T-helper 1 cell treated with Interleukin-12 subunit alpha and Interleukin-12 subunit beta and Interleukin-4 antibody, amounts not matched to agents 30 μg/mL and 1 μg/mL, for 36 hours (primary cell): ENCODE measurements around the gene MAP4K3.

Experiments
- H3K27ac Mint-ChIP-seq: one replicate; pipeline ENCODE4 v1.8.0; 2021; ENCODE audit warnings: mild to moderate bottlenecking, mixed read lengths
- H3K27me3 Mint-ChIP-seq: one replicate; pipeline ENCODE4 v1.8.0; 2021; ENCODE audit warnings: low read depth, mixed read lengths
- H3K36me3 Mint-ChIP-seq: one replicate; pipeline ENCODE4 v1.8.0; 2021; ENCODE audit warnings: low read depth, mixed read lengths
- H3K4me1 Mint-ChIP-seq: one replicate; pipeline ENCODE4 v1.8.0; 2021; ENCODE audit warnings: low read depth, mixed read lengths
- H3K4me3 Mint-ChIP-seq: one replicate; pipeline ENCODE4 v1.8.0; 2021; ENCODE audit warnings: mild to moderate bottlenecking, moderate library complexity, mixed read lengths
- H3K9me3 Mint-ChIP-seq: one replicate; pipeline ENCODE4 v1.8.0; 2021; ENCODE audit warnings: mixed read lengths

Gene MAP4K3

GRCh38 chr2:39464864-39465263 lies 27.8 kb upstream of the MAP4K3 start:
- Mint-ChIP-seq H3K27me3 (no peaks in the 10 kb centered on the region), H3K36me3 (no peaks in the 10 kb centered on the region), H3K4me3 (no peak overlapping the region), H3K4me1 (peaks cover 12% of the 10 kb centered on the region), H3K9me3 (no peaks in the 10 kb centered on the region), H3K27ac (no peak overlapping the region)

DNA sequence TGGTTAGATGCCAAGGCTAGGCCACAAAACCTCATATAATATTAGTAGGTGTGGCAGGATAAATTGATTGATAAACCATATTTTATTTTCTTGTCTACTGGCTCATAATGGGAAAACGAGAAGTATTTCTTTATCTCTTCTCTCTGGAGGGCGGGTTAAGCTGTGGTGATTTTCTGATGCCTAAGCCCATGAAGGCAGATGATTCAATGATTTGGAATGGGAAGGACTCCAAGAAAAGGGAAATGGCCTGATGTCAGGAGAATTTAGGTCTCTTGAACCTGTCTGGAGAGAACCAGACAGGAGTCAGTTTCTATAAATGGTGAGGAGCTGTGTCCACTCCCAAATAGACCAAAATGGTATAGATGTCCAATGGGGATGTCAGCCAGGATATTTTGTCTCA lies 18.7 kb upstream of the MAP4K3 start:
- Mint-ChIP-seq H3K27me3 (no peaks in the 10 kb centered on the region), H3K9me3 (no peaks in the 10 kb centered on the region), H3K4me1 (peaks cover 2% of the 10 kb centered on the region), H3K27ac (no peak overlapping the region), H3K4me3 (no peak overlapping the region), H3K36me3 (no peaks in the 10 kb centered on the region)

DNA sequence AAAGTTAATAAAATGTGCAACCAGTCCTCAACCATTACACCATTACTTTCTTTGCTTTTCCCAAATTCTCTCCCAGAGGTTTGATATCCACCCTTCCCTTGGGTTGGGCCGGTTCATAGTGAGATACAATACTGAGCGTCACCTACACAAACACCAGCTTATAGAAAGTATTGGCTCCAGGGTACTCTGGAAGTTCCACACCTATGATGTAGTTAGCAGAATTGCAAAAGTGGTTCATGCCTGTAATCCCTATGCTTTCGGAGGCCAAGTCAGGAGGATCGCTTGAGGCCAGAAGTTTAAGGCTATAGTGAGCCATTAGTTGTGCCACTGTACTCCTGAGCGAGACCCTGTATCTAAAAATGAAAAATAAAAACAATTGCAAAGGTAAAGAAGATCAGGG lies 15.3 kb upstream of the MAP4K3 start:
- H3K4me3 Mint-ChIP-seq: no peak overlapping the region
- H3K9me3 Mint-ChIP-seq: no peaks in the 10 kb centered on the region
- H3K36me3 Mint-ChIP-seq: no peaks in the 10 kb centered on the region
- H3K27ac Mint-ChIP-seq: no peak overlapping the region
- H3K27me3 Mint-ChIP-seq: no peaks in the 10 kb centered on the region
- peaks cover 2% of the 10 kb centered on the region for H3K4me1 Mint-ChIP-seq

DNA sequence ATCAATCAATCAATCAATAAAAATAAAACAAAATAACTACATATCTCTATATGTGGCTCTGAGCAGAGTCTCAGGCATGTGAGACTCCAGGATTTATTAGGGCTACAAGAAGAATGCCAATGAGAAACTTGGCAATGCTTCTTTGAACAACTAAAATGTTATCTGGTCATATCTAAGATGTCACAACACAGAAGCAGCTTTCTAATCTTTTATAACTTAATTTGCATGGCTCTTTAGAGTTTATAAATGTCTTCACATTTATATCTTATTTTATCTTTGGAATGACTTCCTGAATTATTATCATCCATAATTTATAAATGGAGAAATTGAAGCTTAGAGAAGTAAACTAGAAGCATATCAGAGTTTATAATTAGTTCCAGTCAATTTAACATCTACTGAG lies 14.9 kb upstream of the MAP4K3 start:
- Mint-ChIP-seq H3K9me3 (no peaks in the 10 kb centered on the region), H3K4me1 (peaks cover 2% of the 10 kb centered on the region), H3K27ac (no peak overlapping the region), H3K27me3 (no peaks in the 10 kb centered on the region), H3K36me3 (no peaks in the 10 kb centered on the region), H3K4me3 (no peak overlapping the region)

DNA sequence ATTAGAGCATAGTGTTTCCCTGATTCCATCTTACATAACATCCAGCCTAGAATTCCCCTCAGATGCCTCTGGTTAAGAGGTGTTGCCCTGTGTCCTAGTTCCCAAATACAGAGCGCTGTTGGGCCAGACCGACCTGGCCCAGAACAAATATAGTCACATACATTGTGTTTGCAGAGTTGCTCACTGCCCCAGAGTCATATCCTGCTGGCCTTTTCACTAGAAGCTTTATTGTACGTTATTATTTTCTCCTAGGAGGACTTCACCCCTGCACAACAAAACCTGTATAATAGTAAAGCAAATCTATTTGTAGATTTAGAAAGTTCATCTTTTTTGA lies 11.1 kb upstream of the MAP4K3 start:
- Mint-ChIP-seq H3K36me3 (peaks cover 2% of the 10 kb centered on the region), H3K4me1 (peaks cover 2% of the 10 kb centered on the region), H3K27me3 (no peaks in the 10 kb centered on the region), H3K27ac (no peak overlapping the region), H3K4me3 (no peak overlapping the region), H3K9me3 (peaks cover under 1% of the 10 kb centered on the region)

- Mint-ChIP-seq H3K4me3 (no peak overlapping the region), H3K27me3 (no peaks in the 10 kb centered on the region), H3K27ac (no peak overlapping the region), H3K36me3 (peaks cover 5% of the 10 kb centered on the region), H3K9me3 (peaks cover 6% of the 10 kb centered on the region), H3K4me1 (peaks cover 2% of the 10 kb centered on the region)
Observed at GRCh38 chr2:39447266-39448168, 10.4 kb upstream of the MAP4K3 start.

DNA sequence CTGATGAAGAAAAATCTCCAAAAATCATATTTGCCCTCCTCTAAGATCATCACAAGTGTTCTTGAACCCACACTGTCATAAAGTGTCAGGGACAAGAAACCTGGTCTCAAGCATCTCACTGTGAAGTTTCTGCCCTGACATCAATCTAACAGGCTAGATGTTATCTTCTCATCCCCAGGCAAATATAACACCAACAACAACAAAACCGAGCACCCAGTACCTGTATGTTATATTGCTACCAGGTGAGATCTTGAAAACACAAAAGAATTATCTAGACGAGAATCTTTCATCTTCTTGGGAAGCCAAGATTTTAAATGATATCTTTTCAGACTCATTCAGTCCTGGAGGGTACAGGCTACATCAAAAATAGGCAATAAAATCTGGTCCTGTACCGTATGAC lies 8.8 kb upstream of the MAP4K3 start:
- Mint-ChIP-seq H3K4me1 (no peaks in the 10 kb centered on the region), H3K4me3 (no peak overlapping the region), H3K27ac (no peak overlapping the region), H3K36me3 (peaks cover 8% of the 10 kb centered on the region), H3K9me3 (peaks cover 11% of the 10 kb centered on the region), H3K27me3 (no peaks in the 10 kb centered on the region)

GRCh38 chr2:39443009-39443408 lies 5.9 kb upstream of the MAP4K3 start:
- no peak overlapping the region for H3K4me3 Mint-ChIP-seq
- H3K36me3 Mint-ChIP-seq: peaks cover 8% of the 10 kb centered on the region
- H3K27ac Mint-ChIP-seq: no peak overlapping the region
- no peaks in the 10 kb centered on the region for H3K27me3 Mint-ChIP-seq
- peaks cover 12% of the 10 kb centered on the region for H3K4me1 Mint-ChIP-seq
- peaks cover 11% of the 10 kb centered on the region for H3K9me3 Mint-ChIP-seq

DNA sequence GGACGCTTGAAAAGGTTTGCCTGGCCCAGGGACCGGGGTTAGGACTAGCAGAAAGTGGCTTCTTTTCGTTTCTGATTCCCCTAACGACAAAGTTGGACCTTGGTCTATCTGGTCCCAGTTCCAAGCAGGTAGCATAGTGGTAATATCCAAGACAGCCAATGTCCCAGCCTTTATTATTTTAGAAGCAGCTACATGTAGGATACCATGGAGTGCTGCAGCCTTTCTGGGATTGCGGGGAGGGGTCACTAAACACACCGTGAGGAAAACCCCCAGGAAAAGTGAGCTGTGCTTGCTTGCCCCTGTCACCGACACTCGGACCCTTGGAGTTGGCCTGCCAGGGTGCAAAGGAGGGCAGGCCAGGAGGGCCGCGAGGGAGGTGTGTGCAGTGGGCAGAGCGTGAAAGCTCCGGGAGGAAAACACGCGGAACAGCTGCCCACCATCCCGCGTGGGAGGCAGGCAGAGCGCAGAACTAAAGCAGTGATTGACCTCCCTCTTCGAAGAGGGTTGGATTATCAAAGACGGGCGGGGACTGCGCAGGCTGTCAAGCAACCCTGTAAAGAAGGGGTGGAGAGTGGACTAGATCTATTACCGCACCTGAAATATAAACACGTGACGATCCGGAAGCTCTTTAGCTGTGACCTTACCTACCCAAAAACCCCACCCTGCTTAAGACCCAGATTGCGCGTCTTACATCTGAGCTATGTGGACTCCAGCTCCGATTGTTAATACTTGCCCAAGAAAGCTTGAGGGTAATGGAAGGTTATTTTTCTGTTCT lies 624 bp upstream of the MAP4K3 start:
- Mint-ChIP-seq H3K9me3 (peaks cover 7% of the 10 kb centered on the region), H3K4me3 (peak overlapping the region; percentile 83), H3K4me1 (peaks cover 32% of the 10 kb centered on the region), H3K27ac (peak overlapping the region; percentile 12), H3K36me3 (peaks cover 5% of the 10 kb centered on the region), H3K27me3 (no peaks in the 10 kb centered on the region)

DNA sequence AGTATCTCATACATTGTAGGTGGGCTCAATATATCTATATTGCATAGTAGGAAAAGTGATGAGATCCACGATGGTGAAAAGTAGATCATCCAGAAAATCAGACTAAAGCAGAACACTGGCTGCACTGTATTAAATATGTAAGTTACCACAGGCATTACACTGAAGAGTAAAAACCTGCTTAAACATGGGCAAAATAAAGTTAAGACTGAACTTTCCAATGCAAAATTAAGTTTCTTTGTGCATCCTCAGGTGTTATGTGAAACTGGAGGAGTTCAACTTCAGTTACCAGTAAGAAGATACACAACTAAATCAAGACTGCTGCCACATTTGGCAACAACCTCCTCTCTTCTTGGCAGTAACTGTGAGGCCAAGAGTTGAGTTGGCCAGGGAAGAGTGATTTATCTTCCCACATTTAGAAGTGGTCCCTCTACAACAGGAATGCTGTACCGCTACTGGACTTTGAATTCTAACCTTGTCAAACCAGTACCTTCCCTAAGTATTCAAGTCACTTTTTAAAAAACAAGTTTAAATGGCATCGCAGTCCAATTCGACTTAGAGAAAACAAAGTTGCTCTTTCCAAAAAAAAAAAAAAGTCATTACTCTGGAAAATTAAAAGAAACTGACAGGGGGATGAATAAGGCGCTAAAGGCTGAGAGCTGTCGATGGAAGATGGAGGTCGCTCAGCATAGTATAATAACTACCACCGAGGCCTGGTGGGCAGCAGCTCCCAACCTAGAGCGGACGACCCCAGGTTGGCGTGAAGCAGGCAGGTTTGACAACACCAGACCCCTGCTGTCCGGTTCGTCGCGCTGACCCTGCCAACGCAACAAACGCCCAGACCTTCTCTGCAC lies 1.1 kb downstream of the MAP4K3 start:
- Mint-ChIP-seq H3K27me3 (no peaks in the 10 kb centered on the region), H3K27ac (peak overlapping the region; percentile 64), H3K9me3 (no peaks in the 10 kb centered on the region), H3K36me3 (no peaks in the 10 kb centered on the region), H3K4me3 (peak overlapping the region; percentile 91), H3K4me1 (peaks cover 33% of the 10 kb centered on the region)

DNA sequence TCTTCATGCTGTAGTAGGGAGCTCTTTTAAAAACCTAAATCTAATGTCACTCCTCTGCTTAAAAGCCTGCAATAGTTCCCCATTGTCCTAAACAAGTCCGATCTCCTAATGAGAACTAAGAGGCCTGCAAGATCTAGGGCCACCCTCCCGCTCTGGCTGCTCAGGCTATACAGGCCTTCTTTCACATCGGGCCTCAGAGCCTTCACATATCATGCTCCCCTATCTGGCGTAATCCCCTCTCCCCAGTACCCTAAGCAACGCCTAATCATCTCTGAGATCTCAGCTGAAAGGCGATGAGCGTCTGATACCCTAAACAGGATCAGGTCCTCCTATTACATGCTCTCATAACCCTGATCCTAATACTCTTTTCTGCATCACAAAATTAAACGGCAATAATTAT lies 1.9 kb downstream of the MAP4K3 start:
- Mint-ChIP-seq H3K4me3 (peak overlapping the region; percentile 91), H3K27ac (no peak overlapping the region), H3K36me3 (no peaks in the 10 kb centered on the region), H3K27me3 (no peaks in the 10 kb centered on the region), H3K4me1 (peaks cover 33% of the 10 kb centered on the region), H3K9me3 (no peaks in the 10 kb centered on the region)

GRCh38 chr2:39434233-39434897 lies 2.7 kb downstream of the MAP4K3 start:
- H3K4me3 Mint-ChIP-seq: no peak overlapping the region
- peaks cover 26% of the 10 kb centered on the region for H3K4me1 Mint-ChIP-seq
- H3K27me3 Mint-ChIP-seq: no peaks in the 10 kb centered on the region
- no peak overlapping the region for H3K27ac Mint-ChIP-seq
- no peaks in the 10 kb centered on the region for H3K9me3 Mint-ChIP-seq
- H3K36me3 Mint-ChIP-seq: no peaks in the 10 kb centered on the region

DNA sequence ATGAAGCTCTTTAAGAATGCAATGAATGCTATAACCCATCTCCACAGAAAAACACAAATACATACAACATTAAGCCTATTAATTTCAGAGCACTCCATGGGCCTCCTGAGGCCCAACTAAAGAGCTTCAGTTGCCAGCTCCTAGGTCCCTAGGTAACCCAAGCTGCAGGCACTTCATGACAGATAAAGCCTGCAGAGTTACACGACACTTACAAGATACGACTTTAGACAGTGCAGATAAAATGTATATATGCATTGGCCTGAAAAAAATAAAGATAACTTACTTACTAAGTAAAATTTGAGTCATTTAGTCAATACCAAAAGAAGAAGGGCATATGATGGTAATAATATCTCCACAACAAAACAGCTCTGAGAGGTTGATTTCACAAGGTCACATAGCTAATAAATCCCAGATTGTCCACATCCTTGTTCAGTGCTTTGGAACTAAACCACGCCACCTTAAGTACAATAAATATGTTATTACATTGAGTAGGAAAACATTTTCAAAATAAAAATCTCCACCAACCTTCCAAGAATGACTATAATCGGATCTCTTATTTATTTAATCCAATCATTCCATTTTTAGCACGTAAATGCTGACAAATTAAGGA lies 3.4 kb downstream of the MAP4K3 start:
- H3K36me3 Mint-ChIP-seq: no peaks in the 10 kb centered on the region
- no peaks in the 10 kb centered on the region for H3K27me3 Mint-ChIP-seq
- H3K27ac Mint-ChIP-seq: no peak overlapping the region
- H3K9me3 Mint-ChIP-seq: no peaks in the 10 kb centered on the region
- peaks cover 23% of the 10 kb centered on the region for H3K4me1 Mint-ChIP-seq
- H3K4me3 Mint-ChIP-seq: no peak overlapping the region

DNA sequence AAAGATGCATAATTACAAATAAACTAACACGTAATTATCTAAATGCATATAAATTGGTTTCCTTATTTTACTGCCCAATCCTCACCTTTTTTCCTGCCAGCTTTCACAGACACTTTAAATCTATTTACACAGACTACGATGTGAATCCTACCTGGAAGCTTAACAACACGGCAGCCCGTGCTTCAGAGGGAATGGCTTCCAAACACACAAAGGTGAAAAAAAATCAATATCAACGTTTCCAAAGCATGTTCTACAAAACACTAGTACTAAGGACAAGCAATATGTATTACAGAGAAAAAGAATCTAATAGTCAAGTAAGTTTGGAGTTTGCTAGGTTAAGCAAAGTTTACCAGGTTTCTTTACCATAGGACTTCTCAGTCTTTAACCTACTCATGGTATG lies 4.4 kb downstream of the MAP4K3 start:
- H3K4me1 Mint-ChIP-seq: peaks cover 19% of the 10 kb centered on the region
- H3K27me3 Mint-ChIP-seq: no peaks in the 10 kb centered on the region
- H3K36me3 Mint-ChIP-seq: no peaks in the 10 kb centered on the region
- H3K4me3 Mint-ChIP-seq: no peak overlapping the region
- no peak overlapping the region for H3K27ac Mint-ChIP-seq
- H3K9me3 Mint-ChIP-seq: no peaks in the 10 kb centered on the region
